Ramos (cell line): ENCODE results near the gene GPD2.
"Not testable (repeated sequence)": the region's sequence is repeated elsewhere in the genome, so short reads cannot be mapped to it uniquely, and the experiment has no call there.

Source experiments
- in situ Hi-C: fragments of 300-500 bp; cut with MboI; formaldehyde crosslinking; loops from one replicate; pipeline ENCODE4 v1.14.3; 2022; ENCODE audit warnings: low sequenced_read_pairs; ENCODE audit not compliant: unreplicated experiment

GPD2 gene

GRCh38 chr2:156471762-156472161 is 35.6 kb downstream of the GPD2 start:
- in situ Hi-C loops: no loop called here

- in situ Hi-C loops: no loop called here
These were observed 36.5 kb downstream of the GPD2 start for GRCh38 chr2:156472686-156473085.

GRCh38 chr2:156473445-156473844 is 37.3 kb downstream of the GPD2 start:
- in situ Hi-C loops: no loop called here

GRCh38 chr2:156474401-156474800 is 38.2 kb downstream of the GPD2 start:
- in situ Hi-C loops: no loop called here

GRCh38 chr2:156476021-156476849 is 40.1 kb downstream of the GPD2 start:
- in situ Hi-C loops: no loop called here

- in situ Hi-C loops: no loop called here
These were observed 40.6 kb downstream of the GPD2 start for GRCh38 chr2:156476850-156477206.

- in situ Hi-C loops: no loop called here
These were observed 44.2 kb downstream of the GPD2 start for GRCh38 chr2:156480376-156480775.

GRCh38 chr2:156481312-156481711 is 45.1 kb downstream of the GPD2 start:
- in situ Hi-C loops: no loop called here

GRCh38 chr2:156483741-156484173 is 47.6 kb downstream of the GPD2 start:
- in situ Hi-C loops: no loop called here

GRCh38 chr2:156486147-156486546 is 50.0 kb downstream of the GPD2 start:
- in situ Hi-C loops: no loop called here

GRCh38 chr2:156486614-156487013 is 50.4 kb downstream of the GPD2 start:
- in situ Hi-C loops: no loop called here

GRCh38 chr2:156489195-156489594 is 53.0 kb downstream of the GPD2 start:
- in situ Hi-C loops: no loop called here

- in situ Hi-C loops: no loop called here
These were observed 53.7 kb downstream of the GPD2 start for GRCh38 chr2:156489750-156490465.

GRCh38 chr2:156490466-156490840 is 54.3 kb downstream of the GPD2 start:
- in situ Hi-C loops: no loop called here

GRCh38 chr2:156491176-156491575 is 55.0 kb downstream of the GPD2 start:
- in situ Hi-C loops: no loop called here

- in situ Hi-C loops: no loop called here
These were observed 56.8 kb downstream of the GPD2 start for GRCh38 chr2:156492979-156493378.

- in situ Hi-C loops: not testable (repeated sequence)
These were observed 59.8 kb downstream of the GPD2 start for GRCh38 chr2:156495998-156496397.

GRCh38 chr2:156505696-156506095 is 69.5 kb downstream of the GPD2 start:
- in situ Hi-C loops: no loop called here

- in situ Hi-C loops: no loop called here
These were observed 74.9 kb downstream of the GPD2 start for GRCh38 chr2:156511122-156511521.

- in situ Hi-C loops: no loop called here
These were observed 75.6 kb downstream of the GPD2 start for GRCh38 chr2:156511803-156512202.

- in situ Hi-C loops: no loop called here
These were observed 76.3 kb downstream of the GPD2 start for GRCh38 chr2:156512451-156512850.

GRCh38 chr2:156513219-156513618 is 77.0 kb downstream of the GPD2 start:
- in situ Hi-C loops: no loop called here
